Stimulated activated CD8-positive, alpha-beta memory T cell treated with anti-CD3 and anti-CD28 coated beads, Interleukin-4, amount 100 ng/mL, for 4 hours (primary cell): ENCODE data around the gene SACM1L.

Experiments
- DNase-seq, 2 donors: peaks; one replicate each; pipeline ENCODE4 v3.0.0-alpha.2; 2020; ENCODE audit warnings: low read depth in 2 of 2, low spot score in 1 of 2

Gene SACM1L

DNA sequence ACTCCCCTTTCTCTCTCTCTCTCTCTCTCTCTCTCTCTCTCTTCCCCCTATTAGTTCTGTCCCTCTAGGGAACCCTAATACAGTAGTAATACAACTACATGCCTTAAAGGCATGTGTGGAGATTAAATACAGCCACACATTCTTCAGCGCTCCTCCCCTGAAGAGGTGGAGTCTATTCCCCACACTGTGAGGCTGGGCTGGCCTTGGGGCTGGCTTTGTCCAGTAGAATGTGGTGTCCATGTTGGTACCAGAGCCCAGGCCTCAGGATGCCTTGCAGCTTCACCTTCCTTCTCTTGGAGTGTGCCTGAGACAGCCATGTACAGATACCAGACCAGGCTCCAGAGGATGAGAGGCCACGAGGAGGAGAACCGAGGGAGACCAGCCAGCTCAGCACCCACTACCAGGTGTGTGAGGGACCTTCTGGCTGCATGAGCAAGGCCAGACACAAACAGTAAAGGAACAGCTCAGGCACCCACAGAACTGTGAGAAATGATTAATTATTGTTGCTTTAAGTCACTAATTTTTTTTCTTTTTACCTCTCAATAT lies 96.5 kb downstream of the SACM1L start:
- no peak for DNase-seq

DNA sequence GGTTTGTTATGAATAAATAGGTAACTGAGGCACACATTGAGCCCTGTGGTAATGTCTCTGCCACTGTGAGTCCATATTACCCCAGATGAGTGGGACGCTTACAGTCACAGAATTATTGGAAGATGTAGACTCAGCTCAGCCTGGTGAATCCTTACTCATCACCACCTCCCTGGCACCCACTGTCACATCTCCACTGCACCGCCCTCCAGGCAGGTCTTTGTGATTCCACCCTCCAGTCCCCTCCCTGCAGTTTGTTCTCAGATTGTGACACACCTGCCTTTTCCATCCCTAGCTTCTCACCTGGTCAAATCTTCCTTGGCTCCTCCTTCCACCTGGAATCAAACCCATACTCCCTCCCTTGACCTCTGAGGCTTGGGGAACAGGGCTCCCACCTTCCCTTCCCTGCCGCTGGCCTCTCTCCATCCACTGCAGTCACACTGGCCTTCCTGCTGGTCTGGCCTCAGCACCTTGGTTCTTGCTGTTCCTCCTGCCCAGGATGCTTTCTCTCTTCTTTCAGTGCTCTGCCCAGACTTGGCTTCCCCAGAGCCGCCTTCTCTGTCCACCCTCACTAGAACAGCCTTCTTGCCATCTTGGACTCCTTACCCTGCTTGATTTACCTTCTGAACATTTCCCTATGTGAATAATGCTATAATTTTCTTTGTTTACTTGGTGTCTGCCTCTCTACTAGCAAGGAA lies 97.8 kb downstream of the SACM1L start:
- DNase-seq: no peak

DNA sequence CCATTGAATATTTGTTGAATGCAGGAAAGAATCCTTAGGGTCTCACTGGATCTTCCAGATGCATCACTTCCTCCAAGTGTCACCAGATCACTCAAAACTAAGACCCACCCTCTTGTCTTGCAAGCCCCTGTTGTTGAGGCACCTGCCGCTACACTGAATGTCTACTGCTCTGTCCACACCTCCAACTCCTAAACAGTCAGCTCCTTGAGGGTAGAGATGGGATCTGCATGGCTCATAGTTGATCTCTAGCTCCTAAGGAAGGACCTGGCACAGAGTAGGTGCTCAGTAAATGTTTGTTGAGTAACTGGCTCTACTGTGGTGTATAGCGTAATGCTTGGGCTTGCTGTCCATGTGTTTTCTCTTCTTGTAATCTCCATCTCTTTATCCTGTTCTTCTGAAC lies 98.4 kb downstream of the SACM1L start:
- no peak for DNase-seq

DNA sequence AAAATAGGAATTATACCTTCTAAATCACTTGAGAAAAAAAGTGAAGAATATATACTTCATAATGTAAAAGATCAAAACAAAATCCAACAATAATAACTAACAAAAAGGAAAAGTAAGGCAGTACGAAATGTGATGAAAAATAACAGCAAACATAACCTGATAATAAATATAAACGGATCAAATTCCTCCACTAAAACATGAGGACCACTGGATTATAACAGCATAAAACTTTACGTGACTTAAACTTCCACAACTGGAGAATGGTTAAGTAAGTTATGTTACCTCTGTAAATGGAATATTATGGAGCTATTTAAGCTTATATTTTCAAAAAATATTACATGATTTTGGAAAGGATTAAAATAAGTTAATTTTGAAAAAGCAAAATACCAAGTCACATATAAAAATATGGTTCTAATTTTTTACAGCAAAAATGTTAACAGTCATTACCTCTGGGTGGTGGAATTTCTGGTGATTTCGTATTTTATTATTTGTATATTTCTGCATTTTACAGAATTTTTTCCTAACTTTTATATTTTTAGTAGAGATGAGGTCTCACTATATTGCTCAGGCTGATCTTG lies 100.1 kb downstream of the SACM1L start:
- DNase-seq: no peak

DNA sequence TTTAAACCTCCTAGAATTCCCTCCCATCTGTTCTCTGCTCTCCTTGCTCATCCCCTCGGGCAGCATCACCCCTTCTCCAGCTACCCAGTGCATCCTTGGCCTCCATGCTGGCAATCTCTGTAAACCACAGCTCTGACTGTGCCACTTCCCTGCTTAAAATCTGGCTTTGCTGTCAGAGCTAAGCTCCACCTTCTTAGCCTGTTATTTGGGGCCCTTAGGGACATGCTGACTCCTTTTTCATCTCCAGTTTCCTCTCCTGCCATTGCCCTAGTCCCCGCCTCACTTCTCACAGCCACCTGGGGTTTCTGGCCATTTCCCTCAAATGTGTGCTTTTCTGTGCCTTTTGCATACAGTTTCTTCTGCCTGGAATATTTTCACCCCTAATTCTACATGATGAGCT lies 101.4 kb downstream of the SACM1L start:
- no peak for DNase-seq

DNA sequence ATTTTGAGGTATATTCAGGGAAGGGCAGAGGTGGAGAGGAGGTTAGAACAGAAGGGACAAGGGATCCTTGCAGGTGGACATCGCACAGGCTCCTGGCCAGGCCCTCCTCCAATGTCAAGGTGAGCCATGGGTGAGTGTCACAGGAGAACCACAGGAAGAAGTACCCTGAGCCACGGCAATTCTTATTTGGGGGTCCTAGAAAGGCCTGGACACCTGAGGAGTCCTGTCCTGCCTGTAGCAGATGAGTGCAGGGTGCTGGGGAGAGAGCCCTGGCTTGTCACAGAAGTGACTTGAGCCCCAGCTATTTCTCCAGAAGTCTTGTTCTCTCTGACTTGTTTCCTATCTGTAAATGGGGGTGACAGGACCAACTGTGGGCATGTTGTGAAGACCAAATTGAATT lies 102.8 kb downstream of the SACM1L start:
- DNase-seq: no peak

DNA sequence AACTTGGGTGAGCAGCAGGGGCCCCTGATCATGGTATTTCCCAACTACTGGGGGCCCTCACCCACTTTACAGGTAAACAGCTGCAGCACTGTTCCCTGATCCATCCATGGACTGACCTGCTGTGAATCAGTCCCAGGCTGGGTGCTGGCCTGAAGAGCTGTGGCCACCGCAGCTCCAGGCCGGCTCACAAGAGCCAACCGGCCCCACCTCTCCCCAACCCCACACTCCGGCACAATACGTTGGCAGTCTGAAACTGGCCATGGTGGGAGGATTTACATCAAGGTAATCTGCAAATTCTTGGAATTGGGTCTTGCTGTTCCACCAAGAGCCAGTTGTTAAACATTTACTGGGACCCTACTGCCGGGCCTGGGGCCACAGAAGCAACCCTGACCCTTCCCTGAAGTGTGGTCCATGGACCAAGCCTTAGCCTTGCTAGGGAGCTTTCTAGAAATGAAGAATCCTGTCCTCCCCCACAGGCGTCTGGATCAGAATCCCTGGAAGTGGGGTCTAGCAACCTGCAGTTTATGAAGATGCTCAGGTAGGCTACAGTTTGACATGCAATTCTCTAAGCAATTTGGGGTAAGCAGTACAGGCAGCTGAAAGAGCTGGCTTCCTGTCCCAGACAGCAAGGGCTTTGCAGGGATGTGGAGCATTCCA lies 103.4 kb downstream of the SACM1L start:
- DNase-seq: no peak

DNA sequence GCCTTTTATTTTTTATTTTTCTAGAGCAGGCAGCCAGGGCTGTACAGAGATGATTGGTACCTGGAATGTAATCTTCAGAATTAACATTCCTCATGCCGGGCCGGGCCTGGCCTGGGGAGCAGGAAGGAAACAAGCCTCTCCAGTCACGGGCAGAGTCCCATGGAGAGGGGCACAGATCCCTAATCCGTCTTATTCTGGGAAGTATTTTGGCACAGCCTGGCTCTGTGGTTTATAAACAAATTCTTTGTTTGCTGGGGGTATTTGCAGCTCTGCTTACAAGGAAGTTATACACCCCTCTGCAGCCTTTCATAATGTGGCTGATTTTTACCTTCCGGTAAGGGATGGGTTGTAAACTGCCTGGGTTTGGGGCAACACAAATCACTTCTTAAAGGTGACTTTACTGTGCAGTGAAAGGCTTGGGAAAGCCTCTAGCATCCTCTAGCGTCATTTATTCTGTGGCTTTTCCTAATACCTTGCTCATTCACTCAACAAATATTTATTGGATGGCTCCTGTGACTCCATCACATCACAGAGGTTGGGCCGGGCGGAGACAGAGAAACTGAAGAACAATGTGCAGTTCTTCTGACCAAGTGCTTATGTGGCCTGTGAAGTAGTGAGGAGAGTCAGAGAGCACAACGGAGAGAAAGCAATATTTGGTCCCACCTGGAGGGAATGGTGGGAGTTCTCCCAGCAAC lies 104.4 kb downstream of the SACM1L start:
- DNase-seq: no peak

DNA sequence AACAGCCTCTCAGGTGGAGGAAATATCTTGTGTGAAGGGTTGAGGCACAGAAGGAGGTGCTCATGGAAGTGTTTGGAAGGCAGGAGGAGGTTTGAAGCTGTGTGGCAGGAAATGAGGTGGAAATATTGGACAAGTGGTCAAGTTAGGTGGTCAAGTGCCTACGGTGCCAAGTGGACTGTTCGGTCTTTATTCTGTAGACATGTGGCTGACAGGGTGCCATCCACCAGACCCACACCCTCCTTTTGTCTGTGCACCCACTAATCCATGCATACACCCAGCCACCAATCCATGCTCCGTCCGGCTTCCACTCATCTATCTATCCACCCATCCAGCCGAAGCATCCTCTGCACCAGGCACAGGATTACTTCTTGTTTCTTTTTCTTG lies 105.0 kb downstream of the SACM1L start:
- no peak for DNase-seq

DNA sequence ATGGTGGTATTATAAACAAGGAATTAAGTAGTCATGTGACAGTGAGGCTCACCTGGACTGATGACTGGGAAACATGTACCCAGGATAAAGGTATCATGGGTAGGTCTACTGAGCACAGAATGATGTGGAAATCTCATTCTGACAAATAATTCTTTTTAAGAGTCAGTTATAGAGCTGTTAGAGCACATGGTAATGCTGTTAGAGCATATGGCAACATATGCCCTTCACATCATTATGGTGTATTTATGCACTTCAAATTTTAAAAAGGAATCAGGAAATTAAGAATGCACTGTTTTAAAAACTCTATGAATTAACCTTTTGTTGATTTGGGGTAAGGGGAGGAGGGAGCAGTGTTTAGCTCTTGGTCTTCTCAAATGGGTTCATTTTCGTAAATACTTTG lies 105.5 kb downstream of the SACM1L start:
- DNase-seq: no peak
